Bronchus fibroblast of lung (primary cell): ENCODE measurements around the gene CCN5. TPM values are rescaled to one million over a fixed set of nuclear protein-coding genes. Genes with fewer than 3 reads are reported as not detected.

Source experiments
- total RNA-seq: library from RNA; depleted of rRNA; stranded (reverse); fragments of >200 nt; gene quantifications from 2 replicates; pipeline ENCODE4 v1.2.3, GENCODE V29; 2015

The CCN5 gene, protein sequence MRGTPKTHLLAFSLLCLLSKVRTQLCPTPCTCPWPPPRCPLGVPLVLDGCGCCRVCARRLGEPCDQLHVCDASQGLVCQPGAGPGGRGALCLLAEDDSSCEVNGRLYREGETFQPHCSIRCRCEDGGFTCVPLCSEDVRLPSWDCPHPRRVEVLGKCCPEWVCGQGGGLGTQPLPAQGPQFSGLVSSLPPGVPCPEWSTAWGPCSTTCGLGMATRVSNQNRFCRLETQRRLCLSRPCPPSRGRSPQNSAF
- 1.6 and 3.4 TPM in 2 replicates for total RNA-seq

DNA sequence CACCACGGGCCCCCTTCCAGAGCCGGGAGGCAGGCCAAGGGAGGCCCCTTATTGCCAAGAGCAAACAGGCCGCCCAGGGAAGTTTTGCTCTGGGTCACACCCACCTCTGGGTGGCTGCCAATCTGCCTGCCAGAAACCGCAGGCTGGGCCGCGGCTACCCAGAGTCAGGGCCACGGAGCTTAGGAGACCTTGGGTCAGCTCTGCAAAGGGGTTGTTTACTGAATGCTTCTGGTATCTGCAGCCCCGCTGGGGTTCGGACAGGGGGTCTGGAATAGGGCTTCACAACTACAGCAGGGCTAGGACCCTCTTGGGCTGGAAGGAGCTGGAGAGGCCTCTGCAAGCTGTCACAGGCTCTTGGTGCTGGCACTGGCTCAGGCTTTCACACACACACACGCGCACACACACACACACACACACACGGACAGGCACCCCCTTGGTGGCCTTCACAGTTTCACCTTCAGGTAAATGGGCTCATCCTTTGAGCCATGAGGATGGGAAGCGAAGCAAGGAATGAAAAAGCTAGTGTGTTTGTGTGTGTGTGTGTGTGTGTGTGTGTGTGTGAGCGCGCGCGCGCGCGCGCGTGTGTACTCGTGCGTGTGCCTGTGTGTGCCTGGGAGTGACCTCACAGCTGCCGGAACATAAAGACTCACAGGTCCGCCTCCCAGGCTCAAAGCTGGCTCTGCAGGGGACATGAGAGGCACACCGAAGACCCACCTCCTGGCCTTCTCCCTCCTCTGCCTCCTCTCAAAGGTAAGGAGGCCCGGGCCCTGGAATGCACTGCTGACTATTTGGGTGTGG lies at the start of gene CCN5:
TSS of gene CCN5 (plus strand) at position 669 of the 798 bp plus-strand sequence. CDS start at position 691, 22 bp downstream.

DNA sequence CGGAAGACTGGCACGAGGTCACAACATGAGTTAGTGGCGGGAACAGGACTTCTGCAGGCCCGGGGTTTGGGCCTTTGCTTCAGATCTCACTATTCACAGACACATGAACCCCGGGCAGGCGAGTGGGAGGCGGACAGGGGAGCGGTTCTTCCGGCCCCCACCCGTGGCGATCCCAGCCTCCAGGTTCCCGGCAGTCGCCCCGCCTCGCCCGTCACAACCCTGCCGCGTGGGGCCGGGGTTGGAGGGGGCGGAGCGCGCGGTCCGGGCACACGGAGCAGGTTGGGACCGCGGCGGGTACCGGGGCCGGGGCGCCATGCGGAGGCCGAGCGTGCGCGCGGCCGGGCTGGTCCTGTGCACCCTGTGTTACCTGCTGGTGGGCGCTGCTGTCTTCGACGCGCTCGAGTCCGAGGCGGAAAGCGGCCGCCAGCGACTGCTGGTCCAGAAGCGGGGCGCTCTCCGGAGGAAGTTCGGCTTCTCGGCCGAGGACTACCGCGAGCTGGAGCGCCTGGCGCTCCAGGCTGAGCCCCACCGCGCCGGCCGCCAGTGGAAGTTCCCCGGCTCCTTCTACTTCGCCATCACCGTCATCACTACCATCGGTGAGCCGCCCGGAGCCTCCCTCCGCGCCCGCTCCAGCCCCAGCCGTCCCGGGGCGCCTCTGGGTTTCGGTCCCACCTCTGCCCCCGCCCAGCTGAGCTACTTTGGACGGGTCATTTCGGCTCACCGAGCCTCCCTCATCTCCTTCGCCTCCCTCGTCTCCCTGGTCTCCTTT lies 30.6 kb downstream of the CCN5 start, which contains the start of gene KCNK15:
TSS of gene KCNK15 (plus strand) at position 268 of the 769 bp plus-strand sequence. CDS start at position 314, 46 bp downstream.

Other genes starting within 250 kb of the CCN5 start
- 15.5 and 18.5 TPM in 2 replicates for gene TTPAL, start 239.5 kb upstream of the CCN5 start, total RNA-seq
- gene SERINC3, start 193.3 kb upstream of the CCN5 start, total RNA-seq = 77.3 and 87.3 TPM in 2 replicates
- 70.6 and 81.5 TPM in 2 replicates for gene PKIG, start 132.8 kb upstream of the CCN5 start, total RNA-seq
- gene ADA, start 63.7 kb upstream of the CCN5 start, total RNA-seq = 8.9 and 9.1 TPM in 2 replicates
- gene KCNK15, start 30.5 kb downstream of the CCN5 start, total RNA-seq = not detected in 2 replicates
- gene RIMS4, start 95.2 kb downstream of the CCN5 start, total RNA-seq = not detected in 2 replicates
- gene YWHAB, start 170.3 kb downstream of the CCN5 start, total RNA-seq = 91.9 and 99.2 TPM in 2 replicates
- 10.1 TPM in 2 replicates for gene PABPC1L, start 194.7 kb downstream of the CCN5 start, total RNA-seq
- gene TOMM34, start 245.0 kb downstream of the CCN5 start, total RNA-seq = 73.4 and 75.0 TPM in 2 replicates